Nephron progenitor cell (in vitro differentiated cells): ENCODE measurements around the gene BRK1.
A peak's percentile ranks its signal among the peaks of the same experiment; 100 is the strongest.
"Not testable (repeated sequence)": the region's sequence is repeated elsewhere in the genome, so short reads cannot be mapped to it uniquely, and the experiment has no call there.

Experiments used
- DNase-seq: peaks from one replicate; pipeline ENCODE4 v3.0.0; 2021
- H3K27ac Mint-ChIP-seq: 2 replicates; pipeline ENCODE4 v1.8.0; 2021; ENCODE audit warnings: mild to moderate bottlenecking, moderate library complexity, mixed read lengths
- H3K27me3 Mint-ChIP-seq: 2 replicates; pipeline ENCODE4 v1.8.0; 2021; ENCODE audit warnings: mild to moderate bottlenecking, low read depth, mixed read lengths; ENCODE audit not compliant: poor library complexity
- H3K36me3 Mint-ChIP-seq: 2 replicates; pipeline ENCODE4 v1.8.0; 2021; ENCODE audit warnings: low read depth, mixed read lengths
- H3K4me1 Mint-ChIP-seq: 2 replicates; pipeline ENCODE4 v1.8.0; 2021; ENCODE audit warnings: mixed read lengths
- H3K4me3 Mint-ChIP-seq: 2 replicates; pipeline ENCODE4 v1.8.0; 2021; ENCODE audit warnings: mild to moderate bottlenecking, moderate library complexity, mixed read lengths
- H3K9me3 Mint-ChIP-seq: 2 replicates; pipeline ENCODE4 v1.8.0; 2021; ENCODE audit warnings: mild to moderate bottlenecking, moderate library complexity, mixed read lengths
- CTCF ChIP-seq: fragments of 200-600 bp; sonication (generic); IDR thresholded peaks from 2 replicates; pipeline ENCODE4 v1.5.0; 2021; ENCODE audit warnings: antibody characterized with exemption

The BRK1 gene

GRCh38 chr3:10169000-10169496 is 53.6 kb downstream of the BRK1 start:
- H3K27me3 Mint-ChIP-seq: peaks cover 37% of the 10 kb centered on the region
- no peak overlapping the region for H3K4me3 Mint-ChIP-seq
- no peak for TF ChIP-seq CTCF
- peaks cover 2% of the 10 kb centered on the region for H3K4me1 Mint-ChIP-seq
- H3K36me3 Mint-ChIP-seq: peaks cover 5% of the 10 kb centered on the region
- H3K27ac Mint-ChIP-seq: no peak overlapping the region
- peaks cover 27% of the 10 kb centered on the region for H3K9me3 Mint-ChIP-seq
- no peak for DNase-seq

GRCh38 chr3:10170915-10171478 is 55.5 kb downstream of the BRK1 start:
- Mint-ChIP-seq H3K4me1 (peaks cover 4% of the 10 kb centered on the region), H3K27ac (no peak overlapping the region), H3K9me3 (peaks cover 27% of the 10 kb centered on the region), H3K4me3 (no peak overlapping the region), H3K36me3 (peaks cover 5% of the 10 kb centered on the region), H3K27me3 (peaks cover 31% of the 10 kb centered on the region)
- TF ChIP-seq CTCF: no peak
- no peak for DNase-seq

DNA sequence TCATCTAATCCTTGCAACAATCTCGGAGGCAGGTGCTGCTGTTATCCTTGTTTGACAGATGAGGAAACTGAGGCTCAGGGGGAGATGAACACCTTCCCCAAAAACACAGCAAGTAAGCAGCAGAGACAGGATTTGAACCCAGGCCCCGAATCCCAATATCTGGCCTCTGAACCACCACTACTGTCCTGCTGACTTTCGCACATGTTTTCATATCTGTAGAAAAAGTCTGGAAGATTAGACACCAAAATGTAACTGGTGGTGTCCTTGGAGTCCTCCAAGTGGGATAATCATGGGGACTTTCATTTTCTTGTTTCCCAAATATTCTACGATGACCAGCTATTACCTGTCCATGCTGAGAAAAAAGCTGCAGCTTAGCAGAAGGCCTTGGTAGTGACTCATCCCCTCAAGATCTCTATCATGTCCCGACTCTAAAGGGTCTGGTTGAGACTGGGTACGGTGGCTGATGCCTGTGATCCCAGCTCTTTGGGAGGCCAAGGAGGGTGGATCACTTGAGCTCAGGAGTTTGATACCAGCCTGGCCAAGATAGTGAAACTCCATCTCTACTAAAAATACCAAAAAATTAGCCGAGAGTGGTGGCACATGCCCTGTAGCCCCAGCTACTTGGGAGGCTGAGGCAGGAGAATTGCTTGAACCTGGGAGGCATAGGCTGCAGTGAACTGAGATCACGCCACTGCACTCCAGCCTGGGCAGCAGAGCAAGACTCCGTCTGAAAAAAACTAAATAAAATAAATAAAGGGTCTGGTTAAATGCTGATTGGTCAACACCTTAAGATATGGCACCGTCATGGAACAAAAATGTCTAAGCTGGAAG is 57.8 kb downstream of the BRK1 start:
- H3K4me1 Mint-ChIP-seq: peaks cover 4% of the 10 kb centered on the region
- H3K36me3 Mint-ChIP-seq: peaks cover 5% of the 10 kb centered on the region
- peaks cover 26% of the 10 kb centered on the region for H3K27me3 Mint-ChIP-seq
- no peak overlapping the region for H3K4me3 Mint-ChIP-seq
- no peak for TF ChIP-seq CTCF
- H3K27ac Mint-ChIP-seq: no peak overlapping the region
- DNase-seq: no peak
- H3K9me3 Mint-ChIP-seq: peaks cover 27% of the 10 kb centered on the region

- Mint-ChIP-seq H3K9me3 (peaks cover 21% of the 10 kb centered on the region), H3K27ac (peak overlapping the region; percentile 39), H3K27me3 (peaks cover 26% of the 10 kb centered on the region), H3K4me3 (no peak overlapping the region), H3K4me1 (peaks cover 4% of the 10 kb centered on the region), H3K36me3 (peaks cover under 1% of the 10 kb centered on the region)
- no peak for DNase-seq
- TF ChIP-seq CTCF: no peak
Observed at GRCh38 chr3:10173926-10174435, 58.5 kb downstream of the BRK1 start.

GRCh38 chr3:10175334-10175733 is 59.9 kb downstream of the BRK1 start:
- H3K36me3 Mint-ChIP-seq, H3K27ac Mint-ChIP-seq, DNase-seq, H3K4me3 Mint-ChIP-seq, H3K9me3 Mint-ChIP-seq, H3K4me1 Mint-ChIP-seq: not testable (repeated sequence)
- H3K27me3 Mint-ChIP-seq: peaks cover 25% of the 10 kb centered on the region

DNA sequence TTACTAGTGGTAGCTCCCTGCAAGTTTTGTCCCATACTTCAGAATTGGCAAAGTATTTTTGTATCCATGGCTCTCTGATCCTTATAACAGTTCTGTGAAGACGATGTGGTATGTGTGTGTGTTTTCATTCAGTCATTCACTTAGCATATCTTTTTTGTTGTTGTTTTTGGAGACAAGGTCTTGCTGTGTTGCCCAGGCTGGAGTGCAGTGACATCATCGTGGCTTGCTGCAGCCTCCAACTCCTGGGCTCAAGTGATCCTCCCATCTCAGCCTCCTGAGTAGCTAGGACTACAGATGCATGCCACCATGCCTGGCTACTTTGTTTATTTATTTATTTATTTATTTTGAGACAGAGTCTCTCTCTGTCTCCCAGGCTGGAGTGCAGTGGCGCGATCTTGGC is 60.7 kb downstream of the BRK1 start:
- Mint-ChIP-seq H3K4me1 (peaks cover 15% of the 10 kb centered on the region), H3K27me3 (peaks cover 22% of the 10 kb centered on the region)
- H3K4me3 Mint-ChIP-seq, H3K36me3 Mint-ChIP-seq, H3K27ac Mint-ChIP-seq, H3K9me3 Mint-ChIP-seq, DNase-seq: not testable (repeated sequence)
